D341Med (cell line): Measurements from ENCODE around the gene GRB10.

Source experiments
- DNase-seq: peaks from one replicate; pipeline ENCODE4 v3.0.0; 2012; ENCODE audit warnings: low spot score

GRB10 gene

GRCh38 chr7:50688226-50688590, 94.5 kb downstream of the GRB10 start:
- no peak for DNase-seq

DNA sequence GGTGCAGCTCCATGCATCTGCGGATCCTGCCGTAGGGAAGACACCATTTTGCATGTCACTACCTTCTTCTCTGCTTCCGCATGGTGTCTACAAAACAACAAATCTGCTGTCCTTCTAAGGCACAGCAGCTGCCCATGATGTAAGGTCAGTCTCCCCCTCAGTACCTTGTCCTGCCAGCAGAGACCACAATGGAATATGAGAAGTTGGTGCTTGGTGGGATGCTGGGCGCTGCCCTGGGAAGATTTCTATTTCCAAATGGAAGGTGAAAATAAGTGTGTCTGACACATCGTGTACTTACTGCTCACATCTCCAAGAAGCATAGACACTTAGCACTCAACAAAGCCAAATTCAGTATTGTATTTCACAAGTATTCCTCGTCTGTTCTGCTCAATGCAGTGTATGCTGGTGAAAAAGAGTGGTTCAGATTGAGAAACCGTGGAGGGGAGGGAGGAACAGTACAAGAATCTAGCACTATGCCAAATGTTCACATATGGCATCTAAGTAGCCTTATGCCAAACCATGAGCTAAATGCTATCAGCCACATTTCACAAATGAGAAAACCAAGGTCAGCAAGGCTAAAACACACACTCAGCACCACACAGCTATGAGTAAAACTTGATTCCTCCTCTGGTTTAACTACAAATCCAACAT, 95.0 kb downstream of the GRB10 start:
- no peak for DNase-seq

DNA sequence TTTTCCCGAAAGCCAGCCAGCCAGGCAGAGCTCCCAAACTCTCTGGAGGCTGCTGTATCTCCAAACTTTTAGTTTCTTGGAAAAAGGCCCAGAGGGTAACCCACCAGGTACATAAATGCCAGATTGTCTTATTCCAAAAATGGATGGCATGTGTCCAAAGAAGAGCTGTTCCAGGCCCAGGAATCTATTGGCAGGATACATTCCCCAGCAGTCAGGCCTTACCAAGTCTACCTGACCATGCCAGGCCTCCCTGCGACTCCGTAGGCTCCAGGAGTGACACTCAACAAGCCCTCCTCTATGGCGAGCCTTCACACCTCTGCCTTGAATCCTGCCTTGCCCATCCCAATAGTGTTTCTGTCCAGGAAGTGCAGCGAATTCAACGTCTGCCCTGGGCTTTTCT, 95.6 kb downstream of the GRB10 start:
- DNase-seq: no peak

- no peak for DNase-seq
These were observed 97.3 kb downstream of the GRB10 start for GRCh38 chr7:50685135-50686065.

DNA sequence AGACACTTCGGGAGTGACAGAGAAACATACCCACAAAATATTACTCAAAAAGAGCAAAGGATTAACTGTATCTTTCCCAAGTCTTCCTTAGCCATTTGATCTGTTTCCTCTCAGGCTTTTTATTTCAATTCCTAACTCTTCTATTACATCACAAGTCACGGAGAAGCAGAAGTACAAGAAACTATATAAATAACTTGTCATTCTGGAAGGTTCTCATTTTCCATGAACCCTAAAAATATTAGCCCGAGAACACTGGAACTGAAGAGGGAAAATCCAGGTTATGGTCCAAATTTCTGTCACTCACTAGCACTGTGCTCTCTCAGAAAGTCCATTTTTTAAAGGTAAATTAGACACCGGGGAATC, 98.0 kb downstream of the GRB10 start:
- DNase-seq: no peak

GRCh38 chr7:50684011-50684712, 98.5 kb downstream of the GRB10 start:
- no peak for DNase-seq

- no peak for DNase-seq
These were observed 100.1 kb downstream of the GRB10 start for GRCh38 chr7:50682573-50682972.

GRCh38 chr7:50682079-50682478, 100.6 kb downstream of the GRB10 start:
- DNase-seq: no peak

DNA sequence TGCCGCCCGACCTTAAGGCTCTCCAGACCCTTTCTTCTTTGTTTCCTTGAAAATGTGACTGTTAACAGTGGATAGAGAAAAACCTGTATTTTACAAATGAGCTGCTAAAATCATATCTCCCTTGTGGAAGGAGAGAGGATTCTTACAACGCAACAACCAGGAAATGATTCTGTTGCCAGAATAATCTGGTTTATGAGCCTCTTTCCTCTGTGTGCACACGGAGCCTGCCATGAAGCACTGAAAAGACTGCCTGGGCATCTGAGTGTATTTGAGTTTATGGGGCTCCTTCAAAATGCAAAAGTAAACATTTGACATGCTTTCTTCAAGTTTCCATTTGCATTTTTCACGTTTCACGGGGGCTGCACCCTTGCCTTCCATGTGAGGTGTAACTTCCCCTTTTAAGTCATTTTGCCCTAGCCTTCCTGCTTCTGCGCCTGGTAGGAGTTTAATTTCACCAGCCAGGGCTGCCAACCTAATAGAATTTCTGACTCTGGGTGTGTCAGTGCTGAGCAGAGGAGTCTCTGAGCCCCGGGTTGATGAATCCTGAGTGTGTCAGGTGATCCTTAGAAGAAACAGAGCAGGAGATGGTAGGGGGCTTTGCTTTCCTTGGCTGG, 101.2 kb downstream of the GRB10 start:
- no peak for DNase-seq

- peak; percentile 57 for DNase-seq
These were observed 103.3 kb downstream of the GRB10 start for GRCh38 chr7:50679218-50680007.

- no peak for DNase-seq
These were observed 104.1 kb downstream of the GRB10 start for GRCh38 chr7:50678586-50678985.

GRCh38 chr7:50677638-50677996, 105.1 kb downstream of the GRB10 start:
- DNase-seq: no peak

DNA sequence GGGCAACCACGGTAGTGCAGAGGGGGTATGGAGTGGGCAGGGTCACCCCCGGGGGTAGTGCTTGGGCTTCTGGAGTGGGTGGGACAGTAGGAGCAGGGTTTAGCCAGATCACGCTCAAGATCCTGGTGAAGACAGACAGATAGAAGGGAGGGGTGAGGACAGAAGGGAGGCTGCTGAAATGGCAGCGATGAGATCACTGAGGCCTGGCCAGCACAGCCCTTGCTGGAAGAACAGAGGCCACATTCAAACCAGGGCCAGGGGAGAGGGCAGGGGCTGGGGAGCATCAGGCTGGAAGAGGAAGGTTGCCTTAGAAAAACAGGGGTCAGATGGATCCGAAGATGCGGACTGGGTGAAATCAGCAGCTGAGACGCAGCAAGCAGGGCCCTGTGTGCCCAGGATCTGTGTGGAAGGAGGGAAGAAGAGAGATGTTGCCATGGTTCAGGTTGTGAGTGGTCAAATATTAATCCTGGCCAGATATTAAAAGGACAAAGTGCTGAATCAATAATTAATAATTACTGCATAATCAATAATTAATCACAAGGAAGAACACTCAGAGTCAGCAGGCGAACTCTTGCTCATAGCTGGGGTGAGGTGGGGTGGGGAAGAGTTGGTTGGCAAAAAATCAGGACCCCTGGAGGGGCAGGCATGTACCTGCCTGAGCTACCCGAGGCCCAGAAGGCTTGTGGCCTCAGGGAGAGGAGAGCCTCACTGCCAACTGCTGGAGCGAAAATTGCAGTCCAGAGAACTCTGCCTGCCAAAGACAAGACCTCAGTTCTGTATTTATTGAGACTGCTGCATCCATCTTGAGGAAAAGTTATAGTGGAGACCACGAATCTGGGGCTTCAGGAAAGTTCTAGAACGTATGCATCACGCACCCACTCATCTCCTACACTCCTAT, 105.7 kb downstream of the GRB10 start:
- no peak for DNase-seq

- no peak for DNase-seq
These were observed 106.6 kb downstream of the GRB10 start for GRCh38 chr7:50676079-50676478.

- DNase-seq: no peak
These were observed 107.5 kb downstream of the GRB10 start for GRCh38 chr7:50674896-50675835.

- no peak for DNase-seq
These were observed 108.4 kb downstream of the GRB10 start for GRCh38 chr7:50674299-50674698.

DNA sequence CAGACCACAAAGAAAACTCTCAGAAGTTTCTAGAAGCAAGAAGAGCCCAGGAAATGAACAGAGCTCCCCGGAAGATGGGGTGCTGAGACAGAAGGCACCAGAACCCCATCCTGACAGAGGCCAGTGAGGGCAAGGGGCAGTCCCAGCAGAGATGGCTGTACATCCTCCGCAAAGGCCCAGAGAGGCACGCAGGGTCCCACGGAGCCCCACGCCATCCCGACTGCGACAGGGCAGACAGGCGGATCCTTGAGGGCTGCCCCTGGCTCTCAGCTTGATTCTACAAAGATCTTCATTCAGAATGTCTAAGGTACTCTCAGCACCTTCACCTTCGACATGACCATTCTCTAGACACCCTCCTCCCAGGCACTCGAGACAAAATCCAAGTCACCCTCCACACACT, 109.6 kb downstream of the GRB10 start:
- DNase-seq: no peak

DNA sequence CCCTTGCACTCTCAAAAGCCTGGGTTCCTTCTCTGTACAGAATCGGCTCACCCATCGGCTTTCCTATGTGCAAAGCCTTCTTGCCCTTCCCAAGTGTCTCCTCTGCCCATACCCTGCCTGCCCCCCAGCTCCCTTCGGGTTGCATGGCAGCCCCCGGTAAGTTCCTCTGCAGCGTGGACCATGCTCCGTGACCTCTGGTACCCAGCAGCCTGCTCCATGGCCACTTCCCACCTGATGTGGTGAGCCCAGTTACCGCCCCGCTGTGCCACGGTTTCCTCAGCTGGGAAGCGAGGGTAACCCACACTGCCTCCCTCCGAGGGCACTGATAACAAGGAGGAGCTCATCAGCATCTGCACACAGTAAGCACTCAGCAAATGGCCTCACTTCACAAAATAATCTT, 110.7 kb downstream of the GRB10 start:
- no peak for DNase-seq

DNA sequence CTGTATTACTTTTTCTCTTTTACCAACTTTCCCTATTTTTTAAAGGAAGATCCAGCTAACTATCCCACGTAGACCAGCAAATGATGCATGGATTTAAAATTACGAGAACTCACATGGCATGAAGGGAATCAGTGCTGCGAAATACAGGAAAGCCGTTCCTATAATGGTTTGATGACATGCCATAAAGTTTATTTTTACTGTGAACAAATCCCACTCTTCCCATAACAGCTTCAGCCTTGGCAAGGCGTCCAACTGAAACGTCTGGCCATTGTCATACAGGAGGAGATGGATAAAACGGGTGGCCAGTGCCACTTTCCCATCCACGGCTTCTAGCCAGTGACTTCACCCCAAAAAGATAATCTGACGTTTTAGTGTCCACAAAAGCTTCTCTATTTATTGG, 111.3 kb downstream of the GRB10 start:
- no peak for DNase-seq

- no peak for DNase-seq
These were observed 112.8 kb downstream of the GRB10 start for GRCh38 chr7:50669890-50670289.
